LNCaP clone FGC (cell line): Measurements from ENCODE around the gene MYL4.

ENCODE experiments used
- DNase-seq: peaks from one replicate; pipeline ENCODE4 v3.0.0-alpha.2; 2011; ENCODE audit warnings: low read depth
- H3K4me3 ChIP-seq: 2 replicates; pipeline ENCODE4 v1.5.1; 2011; ENCODE audit warnings: mild to moderate bottlenecking, low read depth, low read length, control low read depth
- CTCF ChIP-seq: IDR thresholded peaks from 2 replicates; pipeline ENCODE4 v1.5.1; 2012; ENCODE audit warnings: mild to moderate bottlenecking; ENCODE audit not compliant: control insufficient read depth, insufficient read depth; ENCODE audit errors: extremely low read depth

MYL4 gene

GRCh38 chr17:47239967-47240651, 31.0 kb downstream of the MYL4 start:
- no peak for TF ChIP-seq CTCF
- H3K4me3 ChIP-seq: no peak overlapping the region
- no peak for DNase-seq

DNA sequence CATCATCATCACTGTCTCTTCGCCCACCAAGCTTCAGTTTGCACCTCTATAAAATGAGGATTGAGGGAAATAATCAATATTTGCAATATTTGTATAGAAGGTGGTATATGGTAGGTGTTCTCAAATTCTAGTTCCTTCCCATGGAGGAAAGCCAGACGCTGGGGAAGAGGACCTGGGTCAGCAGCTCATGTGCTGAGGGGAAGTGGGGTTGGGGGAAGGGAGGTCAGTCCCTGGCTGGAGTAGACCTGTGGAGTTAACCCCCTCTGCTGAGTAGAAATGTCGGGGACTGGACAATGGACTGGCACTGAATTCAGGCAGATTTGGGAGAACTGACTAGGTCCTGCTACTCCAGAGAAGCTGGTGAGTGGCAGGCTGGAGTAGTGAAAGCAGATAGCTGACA, 31.7 kb downstream of the MYL4 start:
- no peak for TF ChIP-seq CTCF

DNA sequence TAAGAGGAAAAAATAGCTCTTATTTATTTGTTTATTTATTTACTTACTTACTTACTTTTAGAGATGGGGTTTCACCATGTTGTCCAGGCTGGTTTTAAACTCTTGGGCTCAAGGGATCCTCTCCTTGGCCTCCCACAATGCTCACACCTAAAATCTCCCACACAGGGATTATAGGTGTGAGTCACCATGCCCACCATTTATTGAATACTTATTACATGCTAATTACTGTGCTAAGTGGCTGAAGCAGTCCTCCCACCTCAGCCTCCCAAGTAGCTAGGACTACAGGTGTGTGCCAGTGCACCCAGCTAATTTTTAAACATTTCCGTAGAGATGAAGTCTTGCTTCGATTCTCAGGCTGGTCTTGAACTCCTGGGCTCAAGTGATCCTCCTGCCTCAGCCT, 33.5 kb downstream of the MYL4 start:
- H3K4me3 ChIP-seq: no peak overlapping the region
- TF ChIP-seq CTCF: no peak
- no peak for DNase-seq

More for the DNA sequence above, 31.7 kb downstream of the MYL4 start:
- DNase-seq: no peak
- no peak overlapping the region for H3K4me3 ChIP-seq

DNA sequence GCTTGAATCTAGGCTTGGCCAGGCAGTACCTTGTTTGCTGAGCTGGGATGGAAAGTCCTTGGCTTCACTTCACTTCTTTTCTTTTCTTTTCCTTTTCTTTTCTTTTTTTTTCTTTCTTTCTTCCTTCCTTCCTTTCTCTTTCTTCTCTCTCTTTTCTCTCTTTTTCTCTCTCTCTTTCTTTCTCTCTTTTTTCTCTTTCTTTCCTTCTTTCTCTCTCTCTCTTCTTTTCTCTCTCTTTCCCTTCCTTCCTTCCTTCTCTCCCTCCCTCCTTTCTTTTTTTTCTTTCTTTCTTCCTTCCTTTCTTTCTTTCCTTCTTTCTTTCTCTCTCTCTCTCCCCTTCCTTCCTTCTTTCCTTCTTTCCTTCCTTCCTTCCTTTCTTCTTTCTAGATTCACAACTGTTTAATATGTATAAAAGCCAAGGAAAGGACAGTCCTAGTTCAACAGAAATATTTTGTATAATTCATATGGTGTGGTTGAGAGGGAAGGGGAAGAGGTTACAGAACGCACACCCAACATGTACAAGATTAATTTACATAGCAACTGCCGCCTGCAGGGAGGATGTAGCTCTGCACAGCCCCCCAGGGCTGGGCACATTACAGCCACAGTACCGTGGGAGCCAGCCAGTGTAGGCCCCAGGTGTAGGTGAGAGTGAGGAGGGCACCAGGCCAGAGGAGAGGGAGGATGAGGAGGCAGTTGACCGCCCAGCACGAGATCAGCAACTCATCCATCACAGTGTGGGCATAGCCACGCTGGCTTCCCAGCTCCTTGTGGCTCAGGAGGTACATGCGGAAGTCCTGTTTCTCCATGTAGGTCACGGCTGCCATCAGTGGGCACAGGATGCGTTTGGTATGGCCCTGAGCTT, 34.8 kb downstream of the MYL4 start:
- H3K4me3 ChIP-seq: no peak overlapping the region
- TF ChIP-seq CTCF: no peak
- DNase-seq: no peak

DNA sequence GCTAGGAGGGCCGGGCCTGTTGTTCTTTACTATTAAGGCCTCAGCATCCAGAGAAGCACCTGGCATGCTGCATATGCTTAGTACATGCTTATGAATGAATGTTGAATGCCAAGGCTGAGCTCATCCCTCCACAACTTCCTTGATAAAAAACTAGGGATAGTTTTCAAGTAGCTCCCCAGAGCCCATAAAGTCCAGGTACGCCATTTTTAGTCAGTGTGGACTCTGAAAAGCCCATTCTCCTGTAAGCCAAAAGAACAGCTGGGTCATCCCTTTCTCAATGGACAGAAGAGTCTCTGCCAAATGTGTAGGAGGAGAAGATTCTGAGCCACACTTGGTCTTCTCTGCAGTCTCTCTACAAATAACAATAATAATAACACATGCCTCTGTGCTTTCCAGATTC, 35.5 kb downstream of the MYL4 start:
- no peak overlapping the region for H3K4me3 ChIP-seq
- no peak for DNase-seq
- TF ChIP-seq CTCF: no peak

DNA sequence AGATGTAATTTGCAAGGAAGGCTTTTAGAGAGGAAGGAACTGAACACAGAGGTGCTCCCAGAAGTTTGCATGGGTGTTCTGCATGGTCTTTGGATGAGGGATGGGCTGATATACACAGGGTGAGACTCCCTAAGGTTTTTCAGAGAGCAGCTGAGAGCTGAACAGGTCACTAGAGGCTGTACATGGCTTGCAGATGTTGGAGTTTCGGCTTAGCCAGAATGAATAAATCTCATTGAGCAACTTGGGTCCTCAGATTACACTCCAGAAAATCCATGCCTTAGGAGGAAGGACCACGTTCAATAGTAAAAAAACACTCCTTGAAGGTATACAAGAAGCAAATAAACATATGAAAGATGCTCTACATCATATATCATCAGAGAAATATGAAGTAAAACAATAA, 37.0 kb downstream of the MYL4 start:
- no peak for DNase-seq
- H3K4me3 ChIP-seq: no peak overlapping the region
- TF ChIP-seq CTCF: no peak

GRCh38 chr17:47250855-47251254, 41.7 kb downstream of the MYL4 start:
- no peak for DNase-seq
- no peak overlapping the region for H3K4me3 ChIP-seq
- TF ChIP-seq CTCF: no peak
